ENCODE data around the gene TBX15. TPM values are rescaled to one million over a fixed set of nuclear protein-coding genes. Genes with fewer than 3 reads are reported as not detected.

The TBX15 gene
- polyA plus RNA-seq, 1 donor (not counting 4 experiments of a cell fraction or from before 2014, with no cell fraction given), result not detected

- dilution Hi-C loops (cut with MboI; ENCODE audit: extremely low pct_ligation_motif_present, low sequenced_read_pairs), result no loop called here
- H3K4me1 ChIP-seq (ENCODE audit: control insufficient read depth, extremely low read depth, insufficient read depth, low read length), result peaks cover 18% of the 10 kb centered on the region
- H2AFZ ChIP-seq (ENCODE audit: control insufficient read depth, low read length), result no peak overlapping the region
- no peak overlapping the region for H3K9ac ChIP-seq (ENCODE audit: control insufficient read depth, extremely low read depth, insufficient read depth, low read length)
- no peaks in the 10 kb centered on the region for H3K36me3 ChIP-seq (ENCODE audit: control insufficient read depth in 2 of 2, extremely low read depth in 1 of 2, insufficient read depth in 2 of 2, low read length in 2 of 2)
- TF ChIP-seq CTCF (optimal IDR thresholded peaks at IDR 0.05 in 1 of 3, IDR thresholded peaks at IDR 0.05 in 1 of 3, conservative IDR thresholded peaks at IDR 0.05 in 1 of 3; ENCODE audit: extremely low read depth in 1 of 3, insufficient read depth in 2 of 3, low read length in 3 of 3) (no peak), EZH2 (IDR thresholded peaks at IDR 0.05; ENCODE audit: low read length) (no peak)
- H3K9me3 ChIP-seq (ENCODE audit: control insufficient read depth, low read depth, low read length), result peaks cover 2% of the 10 kb centered on the region
- no peak overlapping the region for H3K4me3 ChIP-seq (ENCODE audit: control insufficient read depth in 2 of 3, extremely low read depth in 1 of 3, insufficient read depth in 2 of 3, low read depth in 1 of 3, low read length in 3 of 3)
- FAIRE-seq, result no peak
- peaks cover 42% of the 10 kb centered on the region for H3K27me3 ChIP-seq (ENCODE audit: control insufficient read depth, extremely low read depth, insufficient read depth, low read length)
- H3K4me2 ChIP-seq (ENCODE audit: control insufficient read depth, extremely low read depth, insufficient read depth, low read depth, low read length), result no peak overlapping the region
- no peaks in the 10 kb centered on the region for H3K9me1 ChIP-seq (ENCODE audit: control insufficient read depth, extremely low read depth, insufficient read depth, low read length)
- H3K79me2 ChIP-seq (ENCODE audit: control insufficient read depth, insufficient read depth, low read length), result no peaks in the 10 kb centered on the region
- no peak overlapping the region for H3K27ac ChIP-seq (ENCODE audit: control insufficient read depth, insufficient read depth, low read length)
- H4K20me1 ChIP-seq (ENCODE audit: control insufficient read depth, extremely low read depth, insufficient read depth, low read length), result no peaks in the 10 kb centered on the region
- DNase-seq (ENCODE audit: low read depth, low spot score), result no peak
Measured at GRCh38 chr1:119009312-119009655, 21.1 kb upstream of the TBX15 start.

- Histone ChIP-seq H2AFZ (ENCODE audit: control insufficient read depth, low read length) (no peak overlapping the region), H3K27me3 (ENCODE audit: control insufficient read depth, extremely low read depth, insufficient read depth, low read length) (peaks cover 47% of the 10 kb centered on the region), H3K9me1 (ENCODE audit: control insufficient read depth, extremely low read depth, insufficient read depth, low read length) (no peaks in the 10 kb centered on the region), H3K4me3 (ENCODE audit: control insufficient read depth in 2 of 3, extremely low read depth in 1 of 3, insufficient read depth in 2 of 3, low read depth in 1 of 3, low read length in 3 of 3) (peak overlapping the region in 1 of 3 experiments; percentile 18), H4K20me1 (ENCODE audit: control insufficient read depth, extremely low read depth, insufficient read depth, low read length) (no peaks in the 10 kb centered on the region), H3K4me2 (ENCODE audit: control insufficient read depth, extremely low read depth, insufficient read depth, low read depth, low read length) (peak overlapping the region; percentile 72), H3K79me2 (ENCODE audit: control insufficient read depth, insufficient read depth, low read length) (no peaks in the 10 kb centered on the region), H3K27ac (ENCODE audit: control insufficient read depth, insufficient read depth, low read length) (no peak overlapping the region), H3K9me3 (ENCODE audit: control insufficient read depth, low read depth, low read length) (peaks cover 2% of the 10 kb centered on the region), H3K9ac (ENCODE audit: control insufficient read depth, extremely low read depth, insufficient read depth, low read length) (no peak overlapping the region), H3K36me3 (ENCODE audit: control insufficient read depth in 2 of 2, extremely low read depth in 1 of 2, insufficient read depth in 2 of 2, low read length in 2 of 2) (no peaks in the 10 kb centered on the region), H3K4me1 (ENCODE audit: control insufficient read depth, extremely low read depth, insufficient read depth, low read length) (peaks cover 18% of the 10 kb centered on the region)
- dilution Hi-C loops (cut with MboI; ENCODE audit: extremely low pct_ligation_motif_present, low sequenced_read_pairs), result no loop called here
- TF ChIP-seq CTCF (optimal IDR thresholded peaks at IDR 0.05 in 1 of 3, IDR thresholded peaks at IDR 0.05 in 1 of 3, conservative IDR thresholded peaks at IDR 0.05 in 1 of 3; ENCODE audit: extremely low read depth in 1 of 3, insufficient read depth in 2 of 3, low read length in 3 of 3) (peak; percentile 40 to 64 (median 43)), EZH2 (IDR thresholded peaks at IDR 0.05; ENCODE audit: low read length) (no peak)
- FAIRE-seq (no peak), DNase-seq (ENCODE audit: low read depth, low spot score) (no peak)
Measured at GRCh38 chr1:119008483-119009311, 20.6 kb upstream of the TBX15 start.
